ENCODE results near the gene RWDD3. TPM values are rescaled to one million over a fixed set of nuclear protein-coding genes. Genes with fewer than 3 reads are reported as not detected.
A peak's percentile ranks its signal among the peaks of the same experiment; 100 is the strongest.

The RWDD3 gene
- total and polyA plus RNA-seq, 4 donors: 19.7 to 30.2 (median 28.2) TPM

DNA sequence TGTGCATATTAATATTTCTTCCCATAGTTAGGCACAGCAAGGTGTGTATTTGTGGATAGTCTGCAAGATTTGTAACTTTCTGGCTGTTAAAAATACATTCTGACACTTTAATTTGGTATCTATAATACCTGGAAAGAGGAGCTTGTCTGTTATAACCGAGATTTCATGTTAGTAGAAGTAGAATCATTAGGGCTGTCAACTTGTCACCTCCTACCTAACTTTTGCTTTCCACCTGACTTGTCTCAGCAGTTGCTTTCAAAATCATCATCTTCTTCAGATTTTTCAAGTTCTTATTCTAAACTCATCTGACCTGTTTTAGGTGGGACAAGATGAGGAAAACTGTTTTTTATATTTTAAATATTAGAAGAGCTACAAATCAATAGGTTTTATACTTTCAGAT, 11.0 kb downstream of the RWDD3 start:
- no peaks in the 10 kb centered on the region for H3K36me3 ChIP-seq (ENCODE audit: control insufficient read depth, insufficient read depth, low read length)
- peaks cover 3% of the 10 kb centered on the region for H3K9me3 ChIP-seq (ENCODE audit: control insufficient read depth, insufficient read depth, low read length)
- no peak overlapping the region for H3K27ac ChIP-seq (ENCODE audit: low read depth, low read length)
- H3K4me3 ChIP-seq (ENCODE audit: low read depth, low read length): no peak overlapping the region
- no peaks in the 10 kb centered on the region for H3K4me1 ChIP-seq (ENCODE audit: control insufficient read depth, insufficient read depth, low read length)
- no peak for DNase-seq (ENCODE audit: low read depth in 4 of 6, low spot score in 6 of 6)
- no peaks in the 10 kb centered on the region for H3K27me3 ChIP-seq (ENCODE audit: control insufficient read depth, insufficient read depth, low read length)
- WGBS (ENCODE audit: insufficient coverage): no CpG with 5 or more reads among the region's 1 CpG

DNA sequence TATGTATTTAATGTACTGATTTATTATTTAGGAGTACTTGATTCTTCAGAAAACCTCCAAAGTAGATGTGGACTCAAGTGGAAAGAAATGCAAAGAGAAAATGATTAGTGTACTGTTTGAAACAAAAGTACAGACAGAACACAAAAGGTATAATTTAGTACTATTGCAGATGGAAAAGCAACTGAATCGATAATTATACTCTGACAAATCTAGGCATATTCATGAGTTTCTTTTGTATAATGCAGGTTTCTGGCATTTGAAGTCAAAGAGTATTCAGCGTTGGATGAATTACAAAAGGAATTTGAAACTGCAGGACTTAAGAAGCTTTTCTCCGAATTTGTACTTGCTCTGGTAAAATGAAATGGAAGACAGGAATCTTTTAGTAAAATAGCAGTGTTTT, 12.5 kb downstream of the RWDD3 start:
- H3K9me3 ChIP-seq (ENCODE audit: control insufficient read depth, insufficient read depth, low read length): peaks cover 3% of the 10 kb centered on the region
- H3K27ac ChIP-seq (ENCODE audit: low read depth, low read length): no peak overlapping the region
- no peak overlapping the region for H3K4me3 ChIP-seq (ENCODE audit: low read depth, low read length)
- WGBS (ENCODE audit: insufficient coverage): 24% methylated on average over 2 of the region's 3 CpGs
- no peaks in the 10 kb centered on the region for H3K4me1 ChIP-seq (ENCODE audit: control insufficient read depth, insufficient read depth, low read length)
- peak in 1 of 6 donors; percentile 32 for DNase-seq (ENCODE audit: low read depth in 4 of 6, low spot score in 6 of 6)
- H3K36me3 ChIP-seq (ENCODE audit: control insufficient read depth, insufficient read depth, low read length): no peaks in the 10 kb centered on the region
- no peaks in the 10 kb centered on the region for H3K27me3 ChIP-seq (ENCODE audit: control insufficient read depth, insufficient read depth, low read length)

DNA sequence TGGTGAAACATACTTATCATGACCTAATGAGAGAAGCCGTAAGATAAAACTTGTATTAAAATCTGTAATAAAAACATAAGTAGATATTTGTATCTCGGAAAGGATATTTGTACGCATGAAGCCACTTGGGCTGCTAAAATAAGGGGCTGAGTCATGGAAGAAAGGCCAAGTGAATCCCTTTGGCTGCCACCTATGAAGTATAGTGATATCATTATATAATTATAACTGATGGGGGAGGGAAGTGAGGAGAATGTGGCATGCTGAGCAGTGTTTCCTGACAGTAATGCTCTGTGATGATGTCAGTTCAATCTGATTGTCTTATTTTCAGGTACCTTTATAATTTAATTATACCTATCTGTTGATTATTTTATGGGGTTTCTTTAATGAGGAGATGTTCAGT, 13.6 kb downstream of the RWDD3 start:
- no peak overlapping the region for H3K4me3 ChIP-seq (ENCODE audit: low read depth, low read length)
- no peak for DNase-seq (ENCODE audit: low read depth in 4 of 6, low spot score in 6 of 6)

DNA sequence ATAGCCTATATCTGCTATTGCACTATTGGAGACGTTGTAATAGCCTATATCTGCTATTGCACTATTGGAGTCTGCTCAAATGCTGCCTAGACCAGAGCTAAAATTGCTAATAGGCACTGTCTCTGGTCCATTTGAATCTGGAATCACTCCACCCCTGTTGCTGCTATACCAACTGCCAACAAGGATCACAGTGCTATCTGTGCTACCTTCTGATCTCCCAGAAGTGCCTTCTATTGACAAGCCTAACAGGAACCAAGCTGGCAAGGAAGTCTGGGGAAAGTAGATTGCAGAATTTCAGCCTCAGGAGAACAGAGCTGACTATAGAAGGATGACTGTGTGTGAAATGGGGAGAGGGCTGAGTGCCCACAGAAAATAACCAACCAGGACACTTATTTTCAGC, 15.9 kb downstream of the RWDD3 start:
- Histone ChIP-seq H3K4me3 (ENCODE audit: low read depth, low read length) (no peak overlapping the region), H3K27ac (ENCODE audit: low read depth, low read length) (no peak overlapping the region), H3K9me3 (ENCODE audit: control insufficient read depth, insufficient read depth, low read length) (no peaks in the 10 kb centered on the region), H3K27me3 (ENCODE audit: control insufficient read depth, insufficient read depth, low read length) (no peaks in the 10 kb centered on the region), H3K4me1 (ENCODE audit: control insufficient read depth, insufficient read depth, low read length) (no peaks in the 10 kb centered on the region), H3K36me3 (ENCODE audit: control insufficient read depth, insufficient read depth, low read length) (no peaks in the 10 kb centered on the region)
- WGBS (ENCODE audit: insufficient coverage): no CpG with 5 or more reads among the region's 1 CpG
- no peak for DNase-seq (ENCODE audit: low read depth in 4 of 6, low spot score in 6 of 6)

More for the DNA sequence above, 13.6 kb downstream of the RWDD3 start:
- no peaks in the 10 kb centered on the region for H3K9me3 ChIP-seq (ENCODE audit: control insufficient read depth, insufficient read depth, low read length)
- H3K27ac ChIP-seq (ENCODE audit: low read depth, low read length): no peak overlapping the region
- 100% methylated on average over 1 of the region's 3 CpGs for WGBS (ENCODE audit: insufficient coverage)
- no peaks in the 10 kb centered on the region for H3K27me3 ChIP-seq (ENCODE audit: control insufficient read depth, insufficient read depth, low read length)
- no peaks in the 10 kb centered on the region for H3K36me3 ChIP-seq (ENCODE audit: control insufficient read depth, insufficient read depth, low read length)
- no peaks in the 10 kb centered on the region for H3K4me1 ChIP-seq (ENCODE audit: control insufficient read depth, insufficient read depth, low read length)

DNA sequence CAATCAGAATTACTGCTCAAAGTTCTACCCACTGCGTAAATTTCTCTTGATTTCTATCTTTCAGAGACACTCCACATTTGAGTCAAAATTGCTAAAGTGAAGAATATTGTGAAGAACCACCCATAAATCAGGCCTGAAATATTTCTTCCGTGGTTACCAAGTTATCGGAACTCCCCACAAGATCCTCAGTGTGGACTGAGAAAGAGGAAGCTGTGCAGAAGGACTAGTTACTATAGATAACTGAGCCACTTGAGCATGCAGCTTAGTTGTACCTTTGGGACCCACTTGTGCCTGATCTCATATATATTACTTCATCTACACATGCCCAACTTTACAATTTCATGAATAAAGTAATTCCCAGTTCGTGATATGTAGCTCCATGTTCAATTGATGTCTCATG, 18.4 kb downstream of the RWDD3 start:
- DNase-seq (ENCODE audit: low read depth in 4 of 6, low spot score in 6 of 6): no peak
- H3K4me1 ChIP-seq (ENCODE audit: control insufficient read depth, insufficient read depth, low read length): no peaks in the 10 kb centered on the region
- no peak overlapping the region for H3K27ac ChIP-seq (ENCODE audit: low read depth, low read length)
- no peaks in the 10 kb centered on the region for H3K9me3 ChIP-seq (ENCODE audit: control insufficient read depth, insufficient read depth, low read length)
- H3K4me3 ChIP-seq (ENCODE audit: low read depth, low read length): no peak overlapping the region
- 100% methylated on average over 1 of the region's 4 CpGs for WGBS (ENCODE audit: insufficient coverage)
- H3K36me3 ChIP-seq (ENCODE audit: control insufficient read depth, insufficient read depth, low read length): no peaks in the 10 kb centered on the region
- no peaks in the 10 kb centered on the region for H3K27me3 ChIP-seq (ENCODE audit: control insufficient read depth, insufficient read depth, low read length)

DNA sequence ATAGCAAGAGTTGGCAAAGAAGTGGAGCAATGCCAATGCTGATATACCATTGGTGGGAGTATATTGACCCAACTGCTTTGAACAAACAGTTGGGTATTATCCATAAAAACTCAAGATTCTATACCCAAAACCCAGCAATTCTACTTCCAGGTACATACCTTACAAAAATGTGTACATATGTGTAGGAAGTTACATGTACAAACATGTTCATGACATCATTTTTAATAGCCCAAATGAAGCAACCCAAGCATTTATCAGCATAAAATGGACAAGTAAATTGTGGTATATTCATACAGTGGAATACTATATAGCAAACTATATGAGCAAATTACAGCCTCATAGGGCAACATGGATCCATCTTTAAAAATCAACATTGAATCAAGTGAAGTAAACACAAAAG, 20.9 kb downstream of the RWDD3 start:
- H3K36me3 ChIP-seq (ENCODE audit: control insufficient read depth, insufficient read depth, low read length): no peaks in the 10 kb centered on the region
- no peak for DNase-seq (ENCODE audit: low read depth in 4 of 6, low spot score in 6 of 6)
- H3K4me3 ChIP-seq (ENCODE audit: low read depth, low read length): no peak overlapping the region
- no peaks in the 10 kb centered on the region for H3K9me3 ChIP-seq (ENCODE audit: control insufficient read depth, insufficient read depth, low read length)
- H3K27ac ChIP-seq (ENCODE audit: low read depth, low read length): no peak overlapping the region
- H3K4me1 ChIP-seq (ENCODE audit: control insufficient read depth, insufficient read depth, low read length): no peaks in the 10 kb centered on the region
- no peaks in the 10 kb centered on the region for H3K27me3 ChIP-seq (ENCODE audit: control insufficient read depth, insufficient read depth, low read length)

DNA sequence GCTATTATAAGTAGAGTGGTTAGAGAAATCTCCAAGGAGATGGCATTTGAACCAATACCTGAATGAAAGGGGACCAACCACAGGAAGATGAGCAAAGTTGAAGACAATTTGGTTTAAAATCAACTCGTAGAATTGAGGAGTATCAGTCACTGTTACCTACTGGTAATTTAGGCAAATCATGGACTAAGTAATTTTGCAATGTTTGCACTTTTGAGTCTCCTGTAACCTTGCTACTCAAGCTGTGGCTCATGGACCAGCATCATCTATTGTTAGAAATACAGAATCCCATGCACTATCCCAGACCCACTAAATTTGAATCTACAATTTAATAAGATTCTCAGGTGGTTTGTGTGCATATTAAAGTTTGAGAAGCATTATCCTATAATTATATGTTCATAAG, 21.8 kb downstream of the RWDD3 start:
- WGBS (ENCODE audit: insufficient coverage): 100% methylated on average over 1 of the region's 1 CpG
- Histone ChIP-seq H3K27ac (ENCODE audit: low read depth, low read length) (no peak overlapping the region), H3K36me3 (ENCODE audit: control insufficient read depth, insufficient read depth, low read length) (no peaks in the 10 kb centered on the region), H3K4me1 (ENCODE audit: control insufficient read depth, insufficient read depth, low read length) (no peaks in the 10 kb centered on the region), H3K9me3 (ENCODE audit: control insufficient read depth, insufficient read depth, low read length) (no peaks in the 10 kb centered on the region), H3K27me3 (ENCODE audit: control insufficient read depth, insufficient read depth, low read length) (no peaks in the 10 kb centered on the region), H3K4me3 (ENCODE audit: low read depth, low read length) (no peak overlapping the region)
- no peak for DNase-seq (ENCODE audit: low read depth in 4 of 6, low spot score in 6 of 6)

DNA sequence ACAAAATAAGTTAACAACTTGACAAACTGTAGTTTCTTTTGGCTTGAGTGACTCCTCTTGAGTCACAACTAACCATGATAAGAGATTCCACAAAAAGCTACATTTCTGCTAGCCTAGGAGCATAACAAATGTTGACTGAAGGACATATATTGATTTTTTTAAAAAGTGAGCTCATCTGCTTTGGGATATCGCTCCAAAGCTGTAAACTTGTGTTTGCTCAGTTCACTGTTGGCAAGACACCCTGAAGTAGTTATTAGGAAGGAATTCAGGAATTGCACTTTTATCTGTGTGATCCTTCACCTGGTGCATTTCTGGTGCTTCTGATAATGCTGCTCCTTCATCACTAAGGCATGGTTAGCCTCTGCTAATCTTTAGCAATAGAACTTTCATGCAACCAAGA, 23.7 kb downstream of the RWDD3 start:
- DNase-seq (ENCODE audit: low read depth in 4 of 6, low spot score in 6 of 6): no peak
- 100% methylated on average over 1 of the region's 1 CpG for WGBS (ENCODE audit: insufficient coverage)
- Histone ChIP-seq H3K4me3 (ENCODE audit: low read depth, low read length) (no peak overlapping the region), H3K36me3 (ENCODE audit: control insufficient read depth, insufficient read depth, low read length) (no peaks in the 10 kb centered on the region), H3K9me3 (ENCODE audit: control insufficient read depth, insufficient read depth, low read length) (no peaks in the 10 kb centered on the region), H3K27ac (ENCODE audit: low read depth, low read length) (no peak overlapping the region), H3K27me3 (ENCODE audit: control insufficient read depth, insufficient read depth, low read length) (no peaks in the 10 kb centered on the region), H3K4me1 (ENCODE audit: control insufficient read depth, insufficient read depth, low read length) (no peaks in the 10 kb centered on the region)

DNA sequence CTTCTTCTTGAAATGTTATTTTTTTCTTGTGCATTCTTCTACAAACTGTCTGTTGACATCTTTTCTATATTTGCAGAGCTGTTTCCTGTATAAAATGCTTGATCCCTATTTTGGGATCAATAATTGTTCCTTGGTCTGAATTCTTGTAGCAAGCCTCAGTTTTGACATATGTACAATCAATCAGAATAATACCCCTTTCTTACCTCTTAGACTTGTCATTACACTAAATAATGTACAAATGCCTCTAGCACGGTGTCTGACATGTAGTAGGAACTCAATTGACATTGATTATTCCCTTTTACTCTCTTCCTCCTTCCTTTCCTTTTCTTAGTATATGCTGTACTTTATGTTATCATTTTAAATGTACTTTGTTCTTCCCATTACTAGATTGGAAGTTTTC, 25.2 kb downstream of the RWDD3 start:
- Histone ChIP-seq H3K27me3 (ENCODE audit: control insufficient read depth, insufficient read depth, low read length) (no peaks in the 10 kb centered on the region), H3K4me1 (ENCODE audit: control insufficient read depth, insufficient read depth, low read length) (no peaks in the 10 kb centered on the region), H3K4me3 (ENCODE audit: low read depth, low read length) (no peak overlapping the region), H3K27ac (ENCODE audit: low read depth, low read length) (no peak overlapping the region), H3K36me3 (ENCODE audit: control insufficient read depth, insufficient read depth, low read length) (no peaks in the 10 kb centered on the region), H3K9me3 (ENCODE audit: control insufficient read depth, insufficient read depth, low read length) (no peaks in the 10 kb centered on the region)
- no peak for DNase-seq (ENCODE audit: low read depth in 4 of 6, low spot score in 6 of 6)
- WGBS (ENCODE audit: insufficient coverage): no CpG with 5 or more reads among the region's 1 CpG

DNA sequence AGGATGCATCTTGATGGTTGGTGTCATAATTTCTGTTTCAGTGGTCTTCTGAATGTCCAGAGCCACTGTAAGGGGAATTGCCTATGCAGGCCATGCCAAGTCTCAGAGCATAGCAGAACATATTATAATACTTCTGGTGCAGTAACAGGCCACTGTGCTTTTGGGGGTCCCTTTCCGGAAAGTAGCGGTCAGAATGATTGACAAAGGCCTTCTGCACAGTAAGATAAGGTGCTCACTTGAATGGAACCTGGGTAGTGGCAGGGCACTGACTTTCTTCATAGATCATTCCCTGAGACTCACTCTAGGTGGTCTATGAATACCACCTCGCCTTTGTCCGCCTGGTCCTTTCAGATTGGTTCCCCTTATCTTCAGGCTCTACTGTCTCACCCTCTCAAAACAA, 28.9 kb downstream of the RWDD3 start:
- whole genome bisulfite sequencing (ENCODE audit: insufficient coverage): 90% methylated on average over 2 of the region's 4 CpGs

More for the DNA sequence above, 28.9 kb downstream of the RWDD3 start:
- Histone ChIP-seq H3K36me3 (ENCODE audit: control insufficient read depth, insufficient read depth, low read length) (no peaks in the 10 kb centered on the region), H3K27ac (ENCODE audit: low read depth, low read length) (no peak overlapping the region), H3K4me1 (ENCODE audit: control insufficient read depth, insufficient read depth, low read length) (no peaks in the 10 kb centered on the region), H3K4me3 (ENCODE audit: low read depth, low read length) (no peak overlapping the region), H3K27me3 (ENCODE audit: control insufficient read depth, insufficient read depth, low read length) (no peaks in the 10 kb centered on the region), H3K9me3 (ENCODE audit: control insufficient read depth, insufficient read depth, low read length) (no peaks in the 10 kb centered on the region)
- DNase-seq (ENCODE audit: low read depth in 4 of 6, low spot score in 6 of 6): no peak
